ENCODE measurements around the gene GPC6. TPM values are rescaled to one million over a fixed set of nuclear protein-coding genes. Genes with fewer than 3 reads are reported as not detected.

Gene GPC6
- total and polyA plus RNA-seq, 9 of the 15 experiments (the other 6 are each of a cell fraction or from before 2014, with no cell fraction given): under 0.01 to 0.20 (median 0.01) TPM; not detected in 4

GRCh38 chr13:93727211-93728141 is 500.9 kb downstream of the GPC6 start:
- Histone ChIP-seq H3K27me3 (ENCODE audit: control insufficient read depth in 2 of 2, insufficient read depth in 2 of 2, low read length in 2 of 2) (no peaks in the 10 kb centered on the region), H3K9me1 (ENCODE audit: control insufficient read depth, insufficient read depth, low read length) (no peaks in the 10 kb centered on the region), H3K79me2 (ENCODE audit: control insufficient read depth, insufficient read depth, low read length) (no peaks in the 10 kb centered on the region), H3K9me3 (replicated peaks; ENCODE audit: control insufficient read depth, insufficient read depth, low read depth, low read length) (no peaks in the 10 kb centered on the region), H3K4me3 (no peak overlapping the region), H3K4me1 (replicated peaks in 1 of 2; ENCODE audit: control insufficient read depth in 2 of 2, insufficient read depth in 2 of 2, low read length in 2 of 2) (no peaks in the 10 kb centered on the region), H3K36me3 (ENCODE audit: control insufficient read depth, insufficient read depth, low read length) (no peaks in the 10 kb centered on the region), H2AFZ (ENCODE audit: low read depth, low read length) (no peak overlapping the region), H3K9ac (ENCODE audit: insufficient read depth in 1 of 2, low read depth in 2 of 2, low read length in 2 of 2) (no peak overlapping the region), H4K20me1 (replicated peaks; ENCODE audit: control insufficient read depth, insufficient read depth, low read length) (no peaks in the 10 kb centered on the region), H3K27ac (ENCODE audit: extremely low read depth, low read depth, low read length) (no peak overlapping the region), H3K4me2 (ENCODE audit: insufficient read depth, low read length) (no peak overlapping the region)
- FAIRE-seq: no peak
- intact Hi-C loops (cut with micrococcal nuclease) (no loop called here), in situ Hi-C loops (cut with MboI) (no loop called here)
- no TSS peak for BruUV-seq (replicated peaks)
- ChIA-PET POLR2A (no interaction called here), CTCF (ENCODE audit: low intra/inter-chr PET ratio) (no interaction called here)
- no peak for DNase-seq (ENCODE audit: extremely low read depth in 1 of 4, low spot score in 3 of 4)
- WGBS (ENCODE audit: insufficient coverage, low coverage, missing lambda C conversion rate): 0% methylated on average over 3 of the region's 3 CpGs
- ATAC-seq: no peak
- TF ChIP-seq RAD51 (IDR thresholded peaks at IDR 0.05; ENCODE audit: borderline replicate concordance, low read depth): no peak
- no peak for TF ChIP-seq ZNF121 (CRISPR knock-in tag; conservative IDR thresholded peaks at IDR 0.05)
- TF ChIP-seq ZNF280A (IDR thresholded peaks at IDR 0.05; ENCODE audit: low read depth, partially characterized antibody): no peak
- no peak for TF ChIP-seq ZNF274 (IDR thresholded peaks at IDR 0.05; ENCODE audit: borderline replicate concordance, low read depth, low read length)
- no peak for TF ChIP-seq ZBTB11 (CRISPR knock-in tag; IDR thresholded peaks at IDR 0.05)
- TF ChIP-seq PYGO2 (tag; IDR thresholded peaks at IDR 0.05): no peak
- TF ChIP-seq JUNB (CRISPR knock-in tag; conservative IDR thresholded peaks at IDR 0.05): no peak
- no peak for TF ChIP-seq KAT8 (IDR thresholded peaks at IDR 0.05; ENCODE audit: low read depth)
- no peak for TF ChIP-seq HNRNPL (IDR thresholded peaks at IDR 0.05; ENCODE audit: low read depth, low read length)
- TF ChIP-seq RAD21 (CRISPR knock-in tag; conservative IDR thresholded peaks at IDR 0.05 in 1 of 2, IDR thresholded peaks at IDR 0.05 in 1 of 2): no peak
- no peak for TF ChIP-seq ZNF23 (CRISPR knock-in tag; IDR thresholded peaks at IDR 0.05)
- TF ChIP-seq PREB (CRISPR knock-in tag; IDR thresholded peaks at IDR 0.05): no peak
- no peak for TF ChIP-seq ZNF764 (CRISPR knock-in tag; IDR thresholded peaks at IDR 0.05; ENCODE audit: low read depth)
- no peak for TF ChIP-seq RCOR1 (IDR thresholded peaks at IDR 0.05; ENCODE audit: borderline replicate concordance in 1 of 2, low read depth in 2 of 2, low read length in 2 of 2)
- TF ChIP-seq RUNX1 (IDR thresholded peaks at IDR 0.05; ENCODE audit: low read depth): no peak
